Ascending aorta (tissue), 2 donors: ENCODE measurements around the gene CCDC66. TPM values are rescaled to one million over a fixed set of nuclear protein-coding genes. Genes with fewer than 3 reads are reported as not detected.

Source experiments
- DNase-seq, 2 donors: peaks; one replicate each; pipeline ENCODE4 v3.0.0-alpha.2; 2019; ENCODE audit warnings: low spot score in 2 of 2
- H3K27ac ChIP-seq, 2 donors: fragments of 200-600 bp; sonication (generic); one replicate each; pipeline ENCODE4 v1.5.1; 2016 to 2017; ENCODE audit warnings: mild to moderate bottlenecking in 1 of 2
- H3K27me3 ChIP-seq: fragments of 200-600 bp; sonication (generic); one replicate; pipeline ENCODE4 v1.5.1; 2017
- H3K36me3 ChIP-seq, 2 donors: fragments of 200-600 bp; sonication (generic); one replicate each; pipeline ENCODE4 v1.5.1; 2016
- H3K4me1 ChIP-seq, 2 donors: fragments of 200-600 bp; sonication (generic); one replicate each; pipeline ENCODE4 v1.5.1; 2016 to 2017; ENCODE audit warnings: mild to moderate bottlenecking in 1 of 2
- H3K4me3 ChIP-seq, 2 donors: fragments of 200-600 bp; sonication (generic); one replicate each; pipeline ENCODE4 v1.5.1; 2016 to 2017; ENCODE audit warnings: mild to moderate bottlenecking in 1 of 2
- H3K9me3 ChIP-seq, 2 donors: fragments of 200-600 bp; sonication (generic); one replicate each; pipeline ENCODE4 v1.5.1; 2016
- CTCF ChIP-seq, 3 experiments: fragments of 200-600 bp in 2 of 3; fragments of 450-650 bp in 1 of 3; sonication (generic) in 2 of 3; IDR thresholded peaks; one replicate each; pipeline ENCODE4 v1.5.1; 2016 to 2019; ENCODE audit warnings: antibody characterized with exemption in 3 of 3, mild to moderate bottlenecking in 1 of 3, moderate library complexity in 1 of 3
- intact Hi-C: fragments of 100-400 bp; cut with DNase I; formaldehyde crosslinking; loops from one replicate; pipeline ENCODE4 v1.15.1; 2023
- total RNA-seq: library from RNA; depleted of rRNA; stranded (reverse); fragments of >200 nt; gene quantifications from one replicate; pipeline ENCODE4 v1.1.0, GENCODE V29; 2016

The CCDC66 gene
- total RNA-seq, 1 donor from 2014 or later = 11.4 TPM

DNA sequence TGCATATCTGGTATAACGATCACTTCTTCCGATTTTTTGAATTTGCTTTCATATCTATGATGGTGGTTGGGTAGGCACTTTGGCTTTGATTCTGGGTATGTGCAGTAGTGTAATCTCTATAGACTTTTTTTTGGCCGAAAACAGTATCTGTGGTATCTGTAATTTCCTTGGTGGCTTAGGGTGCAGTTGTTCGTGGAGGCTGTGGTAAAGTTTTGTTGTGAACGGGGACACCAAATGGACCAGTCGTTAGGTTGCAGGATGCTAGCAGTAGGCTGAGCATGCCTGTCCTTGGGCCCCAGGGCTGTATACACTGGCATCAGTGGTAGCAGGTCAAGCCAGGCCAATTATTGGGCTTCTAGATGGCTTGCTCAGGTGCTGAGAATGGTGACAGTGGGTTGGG is 55.2 kb downstream of the CCDC66 start:
- Histone ChIP-seq H3K9me3 (no peaks in the 10 kb centered on the region), H3K36me3 (peaks cover 6 to 35% of the 10 kb centered on the region in 2 donors), H3K27ac (no peak overlapping the region), H3K27me3 (no peaks in the 10 kb centered on the region), H3K4me3 (no peak overlapping the region), H3K4me1 (no peaks in the 10 kb centered on the region)
- intact Hi-C loops = no loop called here
- TF ChIP-seq CTCF (IDR thresholded peaks at IDR 0.05) = no peak
- DNase-seq = no peak

DNA sequence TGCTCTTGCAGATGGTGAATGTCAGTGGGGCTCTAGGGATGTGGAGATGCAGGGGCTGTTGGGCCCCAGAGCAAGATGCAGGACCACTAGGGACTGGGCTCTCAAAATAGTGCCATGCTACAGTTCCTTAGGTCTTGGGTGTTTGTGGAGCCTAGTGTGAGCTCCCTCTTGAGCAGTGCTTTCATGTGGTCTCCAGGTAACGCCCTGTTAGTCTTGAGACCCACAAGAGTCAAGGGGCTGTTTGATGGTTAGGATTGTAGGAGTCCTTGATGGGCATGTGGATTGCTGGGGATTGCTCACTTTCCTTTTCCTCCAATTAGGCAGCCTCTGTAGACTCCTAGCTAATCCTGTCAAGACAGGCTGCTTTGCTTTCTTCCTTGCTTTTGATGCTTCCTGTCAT is 56.0 kb downstream of the CCDC66 start:
- Histone ChIP-seq H3K4me1 (no peaks in the 10 kb centered on the region), H3K4me3 (no peak overlapping the region), H3K27me3 (no peaks in the 10 kb centered on the region), H3K9me3 (no peaks in the 10 kb centered on the region), H3K27ac (no peak overlapping the region), H3K36me3 (peaks cover 13 to 37% of the 10 kb centered on the region in 2 donors)
- intact Hi-C loops = no loop called here
- no peak for DNase-seq
- TF ChIP-seq CTCF (IDR thresholded peaks at IDR 0.05) = no peak

DNA sequence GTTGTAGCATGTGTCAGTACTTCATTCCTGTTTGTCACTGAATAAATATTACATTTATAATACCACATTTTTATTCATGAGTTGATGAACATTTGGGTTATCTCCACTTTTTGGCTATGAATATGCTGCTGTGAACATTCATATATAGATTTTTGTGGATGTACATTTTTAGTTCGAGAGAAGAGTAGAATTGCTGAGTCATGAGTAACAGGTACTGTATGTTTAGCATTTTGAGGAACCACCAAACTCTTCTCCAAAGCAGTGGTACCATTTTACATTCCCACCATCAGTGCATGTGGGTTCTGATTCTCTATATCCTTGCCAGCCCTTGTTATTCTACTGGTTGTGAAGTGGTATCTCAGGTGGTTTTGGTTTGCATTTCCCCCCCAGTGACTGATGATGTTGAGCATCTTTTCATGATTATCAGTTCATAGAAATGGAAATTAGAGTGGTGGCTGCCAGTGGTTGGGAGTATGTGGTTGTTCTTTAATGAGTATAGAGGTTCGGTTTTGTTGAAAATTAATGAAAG is 59.6 kb downstream of the CCDC66 start:
- Histone ChIP-seq H3K27me3 (no peaks in the 10 kb centered on the region), H3K9me3 (no peaks in the 10 kb centered on the region), H3K4me3 (no peak overlapping the region), H3K4me1 (no peaks in the 10 kb centered on the region), H3K36me3 (peaks cover 22 to 58% of the 10 kb centered on the region in 2 donors), H3K27ac (no peak overlapping the region)
- no peak for TF ChIP-seq CTCF (IDR thresholded peaks at IDR 0.05)
- no peak for DNase-seq
- intact Hi-C loops = no loop called here

DNA sequence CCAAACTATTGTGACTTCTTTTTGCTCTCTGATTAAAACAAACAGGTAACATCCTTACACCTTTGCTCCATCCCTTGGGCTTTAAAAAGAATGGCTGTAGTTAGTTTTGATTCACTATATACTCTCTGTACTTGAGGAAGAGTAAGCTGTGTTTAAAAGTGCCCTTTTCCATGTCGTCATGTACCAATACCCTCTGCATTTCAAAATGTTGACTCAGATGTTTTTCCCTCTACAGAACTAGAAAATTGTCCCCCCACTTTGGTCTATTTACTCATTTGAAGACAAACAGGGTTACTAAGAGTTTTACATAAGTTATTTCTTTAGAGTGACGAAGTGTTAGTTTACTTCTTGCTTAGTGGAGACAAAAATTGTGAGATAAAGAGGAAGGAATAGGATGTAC is 63.4 kb downstream of the CCDC66 start:
- H3K27me3 ChIP-seq = no peaks in the 10 kb centered on the region
- H3K4me1 ChIP-seq = no peaks in the 10 kb centered on the region
- no peak overlapping the region for H3K4me3 ChIP-seq
- no peak overlapping the region for H3K27ac ChIP-seq
- no peak for DNase-seq
- no peak for TF ChIP-seq CTCF (IDR thresholded peaks at IDR 0.05)
- intact Hi-C loops = no loop called here
- H3K9me3 ChIP-seq = no peaks in the 10 kb centered on the region
- H3K36me3 ChIP-seq = peaks cover 35 to 78% of the 10 kb centered on the region in 2 donors

GRCh38 chr3:56621681-56622080 is 64.7 kb downstream of the CCDC66 start:
- H3K9me3 ChIP-seq = no peaks in the 10 kb centered on the region
- no peak overlapping the region for H3K4me3 ChIP-seq
- intact Hi-C loops = no loop called here
- H3K36me3 ChIP-seq = peaks cover 38 to 82% of the 10 kb centered on the region in 2 donors
- no peaks in the 10 kb centered on the region for H3K27me3 ChIP-seq
- TF ChIP-seq CTCF (IDR thresholded peaks at IDR 0.05) = no peak
- no peak overlapping the region for H3K27ac ChIP-seq
- no peak for DNase-seq
- H3K4me1 ChIP-seq = no peaks in the 10 kb centered on the region

GRCh38 chr3:56622381-56622780 is 65.4 kb downstream of the CCDC66 start:
- DNase-seq = no peak
- H3K27me3 ChIP-seq = no peaks in the 10 kb centered on the region
- peaks cover 38 to 82% of the 10 kb centered on the region in 2 donors for H3K36me3 ChIP-seq
- H3K27ac ChIP-seq = no peak overlapping the region
- intact Hi-C loops = no loop called here
- TF ChIP-seq CTCF (IDR thresholded peaks at IDR 0.05) = no peak
- H3K4me1 ChIP-seq = no peaks in the 10 kb centered on the region
- no peaks in the 10 kb centered on the region for H3K9me3 ChIP-seq
- H3K4me3 ChIP-seq = no peak overlapping the region
